ENCODE data around the gene COL8A1.

DNA sequence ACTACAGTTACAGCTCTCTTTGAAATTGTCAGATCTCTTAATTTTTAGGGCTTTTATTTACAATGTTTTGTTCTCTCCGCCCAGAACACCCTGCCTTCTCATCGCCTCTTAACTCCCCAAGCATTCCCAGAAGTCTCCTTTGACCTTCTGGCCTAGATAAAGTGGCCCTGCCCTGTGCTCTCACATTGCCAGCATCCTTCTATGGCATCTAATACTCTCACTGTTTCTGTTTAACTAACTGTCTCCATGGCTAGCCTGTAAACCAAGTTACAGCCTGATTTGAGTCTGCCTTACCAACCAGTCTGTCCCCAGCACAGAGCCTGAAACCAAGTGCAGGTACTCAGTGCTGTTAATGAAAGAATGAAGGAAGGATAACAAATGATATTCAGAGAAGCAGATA lies 19.9 kb downstream of the COL8A1 start:
- TF ChIP-seq, protein P1, sequence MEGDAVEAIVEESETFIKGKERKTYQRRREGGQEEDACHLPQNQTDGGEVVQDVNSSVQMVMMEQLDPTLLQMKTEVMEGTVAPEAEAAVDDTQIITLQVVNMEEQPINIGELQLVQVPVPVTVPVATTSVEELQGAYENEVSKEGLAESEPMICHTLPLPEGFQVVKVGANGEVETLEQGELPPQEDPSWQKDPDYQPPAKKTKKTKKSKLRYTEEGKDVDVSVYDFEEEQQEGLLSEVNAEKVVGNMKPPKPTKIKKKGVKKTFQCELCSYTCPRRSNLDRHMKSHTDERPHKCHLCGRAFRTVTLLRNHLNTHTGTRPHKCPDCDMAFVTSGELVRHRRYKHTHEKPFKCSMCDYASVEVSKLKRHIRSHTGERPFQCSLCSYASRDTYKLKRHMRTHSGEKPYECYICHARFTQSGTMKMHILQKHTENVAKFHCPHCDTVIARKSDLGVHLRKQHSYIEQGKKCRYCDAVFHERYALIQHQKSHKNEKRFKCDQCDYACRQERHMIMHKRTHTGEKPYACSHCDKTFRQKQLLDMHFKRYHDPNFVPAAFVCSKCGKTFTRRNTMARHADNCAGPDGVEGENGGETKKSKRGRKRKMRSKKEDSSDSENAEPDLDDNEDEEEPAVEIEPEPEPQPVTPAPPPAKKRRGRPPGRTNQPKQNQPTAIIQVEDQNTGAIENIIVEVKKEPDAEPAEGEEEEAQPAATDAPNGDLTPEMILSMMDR (IDR thresholded peaks at IDR 0.05; ENCODE audit: insufficient read depth, low read depth, low read length), result no peak
- no peak for TF ChIP-seq EZH2 (IDR thresholded peaks at IDR 0.05; ENCODE audit: insufficient read depth, low read length)
